Motor neuron (in vitro differentiated cells): ENCODE results near the gene SZT2. TPM values are rescaled to one million over a fixed set of nuclear protein-coding genes. Genes with fewer than 3 reads are reported as not detected.

ENCODE experiments used
- ATAC-seq, 8 experiments: fragments of 200-7000 bp; cut with Tn5 transposase; replicated peaks in 6 of 8; 2 replicates each; pipeline ENCODE4 v1.8.0; 2021; ENCODE audit warnings: mild to moderate bottlenecking in 8 of 8, moderate library complexity in 8 of 8
- H3K27ac ChIP-seq, 2 donors: fragments of 250-450 bp; sonication (Bioruptor Pico); 2 replicates each; pipeline ENCODE4 v1.9.0; 2021; ENCODE audit warnings: antibody characterized with exemption in 2 of 2, mild to moderate bottlenecking in 2 of 2, moderate library complexity in 1 of 2
- H3K4me1 ChIP-seq, 2 donors: fragments of 250-450 bp; sonication (Bioruptor Pico); replicated peaks in 1 of 2; 2 replicates each; pipeline ENCODE4 v1.6.1; 2021; ENCODE audit warnings: antibody characterized with exemption in 2 of 2, mild to moderate bottlenecking in 2 of 2, moderate library complexity in 1 of 2
- H3K4me3 ChIP-seq, 5 donors: fragments of 250-450 bp; sonication (Bioruptor Pico); 2 replicates each; pipeline ENCODE4 v1.9.0; 2021; ENCODE audit warnings: antibody characterized with exemption in 5 of 5, mild to moderate bottlenecking in 5 of 5, moderate library complexity in 4 of 5
- WGBS, 10 experiments: fragments of 450-650 bp; shearing (Covaris generic); methylation state at CpG; one replicate each; pipeline ENCODE4 v1.0.0; 2022; 5-methylcytosine and 5-hydroxymethylcytosine counted together
- in situ Hi-C, 9 experiments: fragments of 400-800 bp; cut with MboI; loops; one replicate each; pipeline ENCODE4 v1.15.0; 2021; ENCODE audit warnings: low sequenced_read_pairs in 9 of 9, low pct_unique_long_range_greater_than_20kb in 2 of 9; ENCODE audit not compliant: unreplicated experiment in 9 of 9
- total RNA-seq, 8 experiments: library from RNA; unstranded; fragments of 300-600 nt; gene quantifications; 2 replicates each; pipeline versions ENCODE4 v1.2.3 to v1.2.4, GENCODE V29; 2022

The SZT2 gene
- total RNA-seq, 8 experiments from 2014 or later: 14.3 to 73.8 (median 23.0) TPM

- peak in 6 of 8 experiments; percentile 10 to 86 (median 40) for ATAC-seq
- H3K4me3 ChIP-seq: no peak overlapping the region
- no peak overlapping the region for H3K27ac ChIP-seq
- peaks cover 5 to 20% of the 10 kb centered on the region in 2 donors for H3K4me1 ChIP-seq
- in situ Hi-C loops: no loop called here
- WGBS, 10 experiments: 28 to 84% (median 66%) methylated on average over 3 to 11 of the region's 14 CpGs
Measured at GRCh38 chr1:43435146-43436145, 45.7 kb downstream of the SZT2 start.

GRCh38 chr1:43436371-43436770 lies 46.7 kb downstream of the SZT2 start:
- H3K4me1 ChIP-seq: peaks cover 5 to 20% of the 10 kb centered on the region in 2 donors
- H3K4me3 ChIP-seq: no peak overlapping the region
- peak overlapping the region in 1 of 2 donors; percentile 45 for H3K27ac ChIP-seq
- in situ Hi-C loops: no loop called here
- ATAC-seq: peak in 5 of 8 experiments; percentile 15 to 73 (median 43)
- WGBS, 10 experiments: 6 to 100% (median 39%) methylated on average over 1 to 3 of the region's 3 CpGs; no CpG with 5 or more reads in 2 of the 10 experiments

- ATAC-seq: no peak
- Histone ChIP-seq H3K27ac (peak overlapping the region in 1 of 2 donors; percentile 45), H3K4me1 (peaks cover 5 to 20% of the 10 kb centered on the region in 2 donors), H3K4me3 (no peak overlapping the region)
- in situ Hi-C loops: no loop called here
- 70 to 100% (median 91%) methylated on average over 1 to 14 of the region's 20 CpGs; no CpG with 5 or more reads in 2 of the 10 experiments for WGBS, 10 experiments
Measured at GRCh38 chr1:43437031-43437973, 47.6 kb downstream of the SZT2 start.

GRCh38 chr1:43438006-43438405 lies 48.3 kb downstream of the SZT2 start:
- Histone ChIP-seq H3K27ac (no peak overlapping the region), H3K4me1 (peaks cover 5 to 20% of the 10 kb centered on the region in 2 donors), H3K4me3 (no peak overlapping the region)
- 60 to 100% (median 84%) methylated on average over 1 to 3 of the region's 3 CpGs; no CpG with 5 or more reads in 5 of the 10 experiments for WGBS, 10 experiments
- in situ Hi-C loops: no loop called here
- ATAC-seq: no peak

GRCh38 chr1:43438576-43438952 lies 48.9 kb downstream of the SZT2 start:
- no peak for ATAC-seq
- Histone ChIP-seq H3K4me3 (no peak overlapping the region), H3K27ac (no peak overlapping the region), H3K4me1 (peaks cover 5 to 20% of the 10 kb centered on the region in 2 donors)
- 91 to 100% (median 96%) methylated on average over 2 to 8 of the region's 8 CpGs; no CpG with 5 or more reads in 5 of the 10 experiments for WGBS, 10 experiments
- in situ Hi-C loops: no loop called here

GRCh38 chr1:43438953-43439581 lies 49.4 kb downstream of the SZT2 start:
- WGBS, 10 experiments: 71 to 100% (median 95%) methylated on average over 2 to 7 of the region's 10 CpGs; no CpG with 5 or more reads in 4 of the 10 experiments
- Histone ChIP-seq H3K4me1 (peaks cover 5 to 20% of the 10 kb centered on the region in 2 donors), H3K4me3 (no peak overlapping the region), H3K27ac (no peak overlapping the region)
- in situ Hi-C loops: no loop called here
- ATAC-seq: no peak

GRCh38 chr1:43439781-43440180 lies 50.1 kb downstream of the SZT2 start:
- Histone ChIP-seq H3K27ac (no peak overlapping the region), H3K4me3 (no peak overlapping the region), H3K4me1 (peaks cover 5 to 20% of the 10 kb centered on the region in 2 donors)
- WGBS, 10 experiments: 83 to 100% (median 97%) methylated on average over 1 to 7 of the region's 7 CpGs; no CpG with 5 or more reads in 4 of the 10 experiments
- in situ Hi-C loops: no loop called here
- no peak for ATAC-seq

- WGBS, 10 experiments: 84 to 100% (median 93%) methylated on average over 1 to 7 of the region's 7 CpGs; no CpG with 5 or more reads in 3 of the 10 experiments
- Histone ChIP-seq H3K4me3 (no peak overlapping the region), H3K4me1 (peaks cover 5 to 19% of the 10 kb centered on the region in 2 donors), H3K27ac (no peak overlapping the region)
- no peak for ATAC-seq
- in situ Hi-C loops: no loop called here
Measured at GRCh38 chr1:43440358-43440757, 50.7 kb downstream of the SZT2 start.

- Histone ChIP-seq H3K4me3 (no peak overlapping the region), H3K27ac (no peak overlapping the region), H3K4me1 (peaks cover 5 to 9% of the 10 kb centered on the region in 2 donors)
- 83 to 98% (median 97%) methylated on average over 1 to 12 of the region's 15 CpGs; no CpG with 5 or more reads in 3 of the 10 experiments for WGBS, 10 experiments
- in situ Hi-C loops: no loop called here
- ATAC-seq: no peak
Measured at GRCh38 chr1:43441166-43441893, 51.6 kb downstream of the SZT2 start.

GRCh38 chr1:43441894-43442637 lies 52.4 kb downstream of the SZT2 start:
- no peak overlapping the region for H3K4me3 ChIP-seq
- in situ Hi-C loops: no loop called here
- H3K27ac ChIP-seq: no peak overlapping the region
- WGBS, 10 experiments: 80 to 97% (median 92%) methylated on average over 2 to 7 of the region's 18 CpGs; no CpG with 5 or more reads in 3 of the 10 experiments
- H3K4me1 ChIP-seq: peaks cover 0 to 2% of the 10 kb centered on the region in 2 donors
- no peak for ATAC-seq

GRCh38 chr1:43442756-43443155 lies 53.1 kb downstream of the SZT2 start:
- H3K4me1 ChIP-seq: no peaks in the 10 kb centered on the region
- no peak overlapping the region for H3K27ac ChIP-seq
- no peak overlapping the region for H3K4me3 ChIP-seq
- 80 to 100% (median 95%) methylated on average over 1 to 9 of the region's 12 CpGs; no CpG with 5 or more reads in 3 of the 10 experiments for WGBS, 10 experiments
- in situ Hi-C loops: no loop called here
- ATAC-seq: no peak
